GM19467 (cell line): Measurements from ENCODE around the gene SDCBP2.
"Not testable (repeated sequence)": the region's sequence is repeated elsewhere in the genome, so short reads cannot be mapped to it uniquely, and the experiment has no call there.

Experiments
- ATAC-seq: cut with Tn5 transposase; IDR thresholded peaks from one replicate; pipeline ENCODE4 v1.9.1; 2021; ENCODE audit warnings: mild to moderate bottlenecking, moderate library complexity; ENCODE audit not compliant: unreplicated experiment

Gene SDCBP2

GRCh38 chr20:1360094-1360846, 31.3 kb upstream of the SDCBP2 start:
- no peak for ATAC-seq

GRCh38 chr20:1357921-1358671, 29.2 kb upstream of the SDCBP2 start:
- ATAC-seq: no peak

GRCh38 chr20:1353956-1354355, 25.0 kb upstream of the SDCBP2 start:
- no peak for ATAC-seq

- no peak for ATAC-seq
Measured at GRCh38 chr20:1346315-1346969, 17.5 kb upstream of the SDCBP2 start.

- no peak for ATAC-seq
Measured at GRCh38 chr20:1345756-1346093, 16.8 kb upstream of the SDCBP2 start.

DNA sequence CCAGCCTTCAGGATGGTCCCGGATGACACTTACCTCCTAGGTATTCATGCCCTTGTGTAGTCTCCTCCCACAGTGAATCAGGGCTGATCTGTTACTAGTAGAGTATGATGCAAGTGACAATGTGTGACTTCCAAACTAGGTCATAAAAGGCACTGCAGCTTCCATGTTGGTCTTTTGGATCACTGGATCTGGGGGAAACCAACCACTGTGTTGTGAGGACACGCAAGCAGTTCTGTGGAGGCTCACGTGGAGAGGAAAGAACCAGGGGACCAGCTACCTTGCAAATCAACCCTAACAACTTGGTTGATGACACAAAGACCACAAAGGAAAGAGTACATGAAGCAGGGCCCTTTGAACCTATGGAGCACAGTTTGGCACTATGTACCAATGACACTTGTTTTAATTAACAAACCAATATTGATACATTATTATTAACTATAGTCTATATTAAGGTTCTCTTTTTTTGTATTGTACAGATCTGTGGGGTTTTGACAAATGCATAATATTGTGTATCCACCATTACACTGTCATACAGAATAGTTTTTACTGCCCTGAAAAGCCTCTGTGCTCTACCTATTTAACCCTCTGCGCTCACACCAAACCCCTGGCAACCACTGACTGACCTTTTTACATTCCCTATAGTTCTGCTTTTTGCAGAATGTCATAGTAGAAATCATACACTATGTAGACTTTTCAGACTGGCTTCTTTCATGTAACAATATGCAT, 16.3 kb upstream of the SDCBP2 start:
- no peak for ATAC-seq

DNA sequence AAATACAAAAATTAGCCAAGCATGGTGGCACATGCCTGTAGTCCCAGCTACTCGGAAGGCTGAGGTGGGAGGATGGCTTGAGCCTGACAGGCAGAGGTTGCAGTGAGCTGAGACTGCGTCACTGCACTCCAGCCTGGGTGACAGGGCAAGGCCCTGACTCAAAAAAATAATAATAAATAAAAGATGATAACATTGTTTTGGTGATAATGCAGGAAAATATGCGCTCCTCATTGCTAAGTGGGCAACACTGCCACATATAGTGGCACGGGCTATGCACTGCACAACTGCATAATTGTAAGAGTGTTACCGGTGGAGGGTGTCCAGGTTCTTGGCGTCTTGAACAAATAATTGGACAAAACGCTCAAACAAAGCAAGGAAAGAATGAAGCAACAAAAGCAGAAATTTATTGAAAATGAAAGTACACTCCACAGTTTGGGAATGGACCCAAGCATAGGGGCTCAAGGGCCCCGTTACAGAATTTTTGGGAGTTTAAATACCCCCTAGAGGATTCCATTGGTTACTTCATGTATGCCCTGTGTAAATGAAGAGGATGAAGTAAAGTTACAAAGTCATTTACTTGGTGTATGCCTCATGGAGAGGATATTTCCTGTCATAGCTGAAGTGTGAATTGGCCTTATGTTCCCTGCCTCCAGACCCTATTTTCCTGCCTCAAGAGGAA, 14.6 kb upstream of the SDCBP2 start:
- not testable (repeated sequence) for ATAC-seq

DNA sequence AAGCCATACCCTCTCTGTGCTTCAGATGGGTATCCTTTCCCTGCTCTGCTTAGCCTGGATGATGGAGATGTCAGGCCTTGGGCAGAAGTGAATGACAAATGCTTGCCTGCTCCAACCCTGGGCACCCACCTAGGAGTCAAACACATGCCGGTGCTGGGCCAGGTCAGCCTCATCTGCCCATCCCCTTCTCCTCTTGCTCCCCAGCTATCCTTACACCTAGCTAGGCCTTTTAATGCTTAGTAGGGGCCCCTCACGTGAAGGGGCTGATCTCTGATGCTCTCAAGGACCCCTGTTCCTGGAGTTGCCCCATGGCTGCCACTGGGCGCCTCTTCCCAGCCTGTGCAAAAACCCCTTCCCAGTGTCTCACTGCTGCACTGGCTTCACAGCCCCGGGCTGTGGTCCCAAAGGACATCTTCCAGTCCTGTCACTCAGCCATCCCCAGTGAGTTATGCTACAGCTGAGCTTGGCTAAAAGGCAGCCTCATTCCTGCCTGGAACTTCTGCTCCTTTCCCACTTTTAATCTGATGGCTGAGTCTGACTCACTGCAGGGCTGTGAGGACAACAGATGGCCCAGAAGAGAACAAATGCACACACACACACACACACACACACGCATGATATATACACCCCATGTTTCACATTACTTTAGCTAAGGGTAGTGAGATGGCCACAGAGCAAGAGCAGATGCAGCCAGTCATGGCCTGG, 12.8 kb upstream of the SDCBP2 start:
- ATAC-seq: no peak

DNA sequence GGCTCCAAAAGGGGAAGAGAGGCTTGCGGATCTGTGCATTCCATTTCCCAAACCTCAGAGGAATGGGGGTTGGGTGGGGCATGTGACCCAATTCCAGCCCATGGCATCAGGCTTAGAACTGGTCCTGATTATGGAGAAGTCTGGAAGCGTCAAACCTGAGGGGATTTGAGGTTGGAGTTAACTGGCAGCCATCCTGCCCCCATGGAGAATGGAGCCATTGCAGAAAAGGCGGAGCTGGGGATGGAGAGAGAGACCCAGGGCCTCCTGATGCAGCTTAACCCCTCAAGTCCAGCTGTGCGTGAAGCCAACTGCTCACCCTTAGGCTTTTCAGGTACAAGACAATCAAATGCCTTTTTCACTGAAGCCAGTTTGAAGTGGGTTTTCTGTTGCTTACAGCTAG, 9.9 kb upstream of the SDCBP2 start:
- no peak for ATAC-seq

DNA sequence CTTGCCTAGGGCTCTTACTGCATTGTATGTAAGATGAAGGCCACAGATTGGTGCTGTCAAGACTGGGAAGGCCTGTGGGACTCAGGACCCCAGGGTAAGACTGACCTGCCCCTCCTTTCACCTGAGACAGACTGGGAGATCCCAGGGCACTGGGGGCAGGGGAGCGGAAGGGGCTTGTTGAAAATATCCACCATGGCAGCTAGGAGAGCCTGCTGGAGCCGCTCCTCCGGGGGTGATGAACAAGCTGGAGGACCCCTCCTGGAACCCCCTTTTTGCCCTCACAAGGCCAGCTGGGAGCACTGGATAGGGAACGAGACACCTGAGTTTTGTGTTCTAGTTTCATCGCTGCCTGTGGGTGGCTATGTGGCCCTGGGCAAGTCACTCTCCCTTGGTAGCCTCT, 9.2 kb upstream of the SDCBP2 start:
- no peak for ATAC-seq

- ATAC-seq: no peak
Measured at GRCh38 chr20:1337441-1337840, 8.5 kb upstream of the SDCBP2 start.

DNA sequence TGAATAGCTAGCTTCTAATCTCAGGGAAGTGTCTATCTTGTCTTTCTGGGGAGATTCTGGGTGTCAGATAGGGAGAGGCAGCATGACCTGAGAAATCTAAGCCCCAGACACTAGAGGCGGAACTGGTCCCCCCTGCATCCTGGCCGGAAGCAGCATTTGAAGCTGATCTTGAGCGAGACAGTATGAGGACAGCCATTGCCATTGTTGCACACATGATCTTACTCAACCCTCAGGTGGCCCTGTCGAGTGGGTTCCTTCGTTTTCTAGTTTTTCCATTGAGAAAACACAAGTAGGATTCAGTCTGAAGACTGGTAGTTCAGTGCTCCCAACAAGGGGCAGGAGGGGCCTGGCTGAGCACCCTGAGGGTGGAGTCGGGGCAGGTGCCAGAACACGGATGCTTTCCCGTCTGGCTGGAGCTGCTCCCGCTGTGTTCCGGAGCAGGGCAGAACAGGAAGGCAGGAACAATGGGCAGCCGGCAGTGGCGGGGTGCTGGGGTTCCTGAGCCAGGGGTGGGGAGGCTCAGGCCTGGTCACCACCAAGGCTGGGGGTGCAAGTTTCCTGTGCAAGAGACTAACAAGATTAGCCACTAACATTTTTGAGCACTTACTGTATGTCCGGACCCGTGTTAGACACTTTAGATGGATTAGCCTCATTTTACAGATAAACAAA, 7.9 kb upstream of the SDCBP2 start:
- ATAC-seq: no peak

GRCh38 chr20:1335961-1336698, 7.2 kb upstream of the SDCBP2 start:
- ATAC-seq: no peak

DNA sequence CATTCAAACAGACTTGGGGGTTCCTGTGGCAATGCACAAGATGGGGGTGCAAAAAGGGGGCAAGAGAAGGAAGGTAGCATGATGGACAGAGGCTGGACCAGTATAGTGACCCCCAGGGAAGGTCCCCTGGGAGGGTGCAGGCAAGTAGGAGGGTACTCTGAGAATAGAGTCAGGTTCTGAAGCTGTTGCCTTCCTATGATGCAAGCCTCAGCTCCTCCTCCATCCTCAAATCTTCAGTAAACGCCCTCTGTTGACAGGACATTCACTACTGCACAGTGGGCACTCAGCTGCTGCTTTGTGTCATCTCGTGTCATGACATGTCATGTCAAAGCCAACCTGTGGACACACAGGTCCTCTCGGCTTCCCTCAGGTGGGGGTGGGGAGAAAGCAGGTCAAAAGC, 5.8 kb upstream of the SDCBP2 start:
- no peak for ATAC-seq

DNA sequence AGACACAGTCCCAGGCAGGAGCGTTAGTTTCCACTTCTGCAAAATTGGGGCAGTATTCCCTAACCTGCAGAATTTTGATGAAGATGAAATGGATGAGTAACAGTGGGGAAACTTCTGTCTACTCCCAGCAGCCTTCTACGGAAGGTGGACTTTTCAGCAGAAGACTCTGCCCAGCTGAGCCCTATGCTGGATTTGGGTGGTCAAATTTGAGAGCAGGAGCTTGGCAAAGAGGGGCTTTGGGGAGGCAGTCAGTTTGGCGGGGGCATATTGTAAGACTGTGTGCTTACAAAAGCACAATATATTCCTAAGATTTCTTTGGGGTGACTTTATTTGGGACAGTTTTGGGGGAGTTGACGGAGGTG, 5.4 kb upstream of the SDCBP2 start:
- ATAC-seq: no peak

GRCh38 chr20:1333462-1334369, 4.8 kb upstream of the SDCBP2 start:
- ATAC-seq: no peak

DNA sequence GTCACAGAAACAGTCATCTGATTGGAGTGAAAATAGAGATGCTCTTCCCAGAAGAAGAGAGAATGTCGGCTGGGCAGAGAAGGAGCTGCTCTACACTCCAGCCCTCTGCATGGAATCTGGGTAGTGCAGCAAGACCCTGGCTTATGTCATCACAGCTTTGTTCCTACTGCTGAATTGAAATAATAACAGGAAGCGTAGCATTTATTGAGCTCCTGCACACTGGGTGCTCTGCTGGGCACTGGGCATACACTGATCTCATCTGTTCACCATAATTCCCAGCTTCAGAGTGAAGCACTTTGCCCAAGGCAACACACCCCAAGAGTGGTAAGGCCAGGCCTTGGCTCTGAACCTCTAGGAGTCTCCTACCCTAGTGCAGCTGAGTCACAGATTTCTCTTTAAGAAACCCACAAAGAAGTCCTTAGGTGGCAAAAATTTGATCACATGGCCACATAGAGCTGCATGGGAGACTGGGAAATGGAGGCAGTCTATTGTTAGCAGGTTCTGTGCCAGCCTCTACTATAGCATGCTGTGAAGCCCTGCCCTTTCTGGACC, 3.9 kb upstream of the SDCBP2 start:
- ATAC-seq: no peak
